HuH-7 (cell line): ENCODE results near the gene CLPSL1.
"Not testable (repeated sequence)": the region's sequence is repeated elsewhere in the genome, so short reads cannot be mapped to it uniquely, and the experiment has no call there.

Experiments used
- DNase-seq: peaks from one replicate; pipeline ENCODE4 v3.0.0; 2011; ENCODE audit warnings: low spot score

CLPSL1 gene, protein sequence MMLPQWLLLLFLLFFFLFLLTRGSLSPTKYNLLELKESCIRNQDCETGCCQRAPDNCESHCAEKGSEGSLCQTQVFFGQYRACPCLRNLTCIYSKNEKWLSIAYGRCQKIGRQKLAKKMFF

DNA sequence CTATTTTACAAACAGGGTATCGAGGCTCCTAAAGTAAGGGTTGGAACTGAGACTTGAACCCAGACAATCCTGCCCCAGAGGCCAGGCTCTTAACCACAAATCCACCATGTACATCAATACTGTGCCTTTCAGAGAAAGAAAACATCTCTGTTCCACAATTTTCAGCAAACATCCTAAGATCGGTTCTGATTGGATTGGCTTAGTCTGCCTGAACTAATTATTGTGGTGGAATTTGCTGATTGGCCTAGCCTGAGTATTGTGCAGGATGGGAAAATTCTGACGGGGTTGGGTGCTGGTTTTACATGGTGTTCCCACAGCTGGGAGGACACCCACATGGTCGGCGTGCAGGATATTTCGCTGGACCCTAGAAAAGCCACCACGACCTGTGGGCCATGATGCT lies at the start of gene CLPSL1:
CLPSL1 (plus strand) TSS at position 301 of the 400 bp plus-strand sequence; CDS start at position 393, 92 bp downstream.
- DNase-seq, result no peak

DNA sequence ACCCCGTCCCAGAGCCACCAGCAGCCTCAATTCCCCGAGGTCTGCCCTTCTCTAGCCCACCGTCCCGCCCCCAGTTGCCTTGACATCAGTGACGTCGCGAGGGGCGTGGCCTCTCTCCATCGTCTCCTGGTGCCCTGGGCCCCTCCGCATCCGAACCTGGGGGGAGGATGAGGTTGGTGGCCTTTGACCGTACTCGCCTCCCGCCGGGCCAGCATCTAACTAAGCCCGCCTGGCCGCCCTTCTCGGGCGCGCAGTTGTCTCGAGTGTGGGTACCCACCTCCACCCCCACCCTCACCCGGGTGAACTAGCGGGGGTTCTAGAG lies 49.4 kb upstream of the CLPSL1 start:
- DNase-seq, result peak; percentile 88

DNA sequence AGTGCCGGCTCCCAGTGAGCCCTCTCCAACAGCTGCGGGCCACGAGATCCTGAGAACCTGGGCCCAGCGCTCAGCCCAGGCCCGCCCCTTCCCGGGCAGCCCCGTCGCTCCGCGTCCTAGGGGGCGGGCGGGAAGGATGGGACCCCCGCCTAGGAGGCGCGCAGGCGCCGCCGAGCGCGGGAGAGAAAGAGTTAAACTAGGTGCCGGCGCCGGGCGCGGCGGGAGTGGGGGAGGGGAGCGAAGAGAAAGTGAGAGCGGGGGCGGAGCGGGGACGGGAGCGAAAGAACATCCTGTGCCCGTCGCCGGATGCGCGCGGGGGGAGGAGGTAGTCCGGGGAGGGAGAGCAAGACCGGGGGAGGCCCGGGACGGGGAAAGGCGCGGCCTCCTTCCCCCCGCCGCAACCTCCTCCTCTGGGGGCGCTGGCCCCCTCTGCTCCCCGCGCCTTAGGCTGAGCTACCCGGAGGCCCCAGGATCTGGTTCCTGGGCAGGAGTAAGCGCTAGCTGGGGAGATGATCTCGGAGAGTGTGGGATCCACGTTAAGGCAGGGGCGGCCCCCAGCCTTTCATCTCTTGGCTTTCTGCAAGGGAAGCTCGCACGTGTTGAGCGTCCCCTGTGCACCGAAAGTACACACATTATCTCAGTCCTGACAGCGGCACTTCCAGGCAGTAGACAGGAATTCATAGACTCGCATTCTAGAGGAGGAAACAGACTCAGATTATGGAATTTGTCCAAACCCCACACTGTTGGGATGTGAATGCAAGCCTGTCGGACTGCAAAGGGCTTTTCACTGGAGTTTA lies 48.9 kb upstream of the CLPSL1 start:
- DNase-seq, result peak; percentile 79

DNA sequence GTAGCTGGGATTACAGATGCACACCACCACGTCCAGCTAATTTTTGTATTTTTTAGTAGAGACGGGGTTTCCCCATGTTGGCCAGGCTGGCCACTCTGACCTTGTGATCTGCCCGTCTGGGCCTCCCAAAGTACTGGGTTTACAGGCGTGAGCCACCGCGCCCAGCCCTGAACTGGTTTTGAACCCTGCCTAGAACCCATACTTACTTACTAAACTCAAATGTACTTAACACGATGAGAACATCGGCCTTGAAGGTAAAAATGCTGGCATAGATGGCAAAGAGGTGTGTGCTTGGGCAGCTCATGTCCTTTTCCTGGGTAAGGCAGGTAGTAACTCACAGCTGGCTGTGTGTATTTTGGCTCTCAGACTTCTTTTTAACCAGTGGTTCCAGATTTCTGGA lies 47.2 kb upstream of the CLPSL1 start:
- DNase-seq, result no peak

DNA sequence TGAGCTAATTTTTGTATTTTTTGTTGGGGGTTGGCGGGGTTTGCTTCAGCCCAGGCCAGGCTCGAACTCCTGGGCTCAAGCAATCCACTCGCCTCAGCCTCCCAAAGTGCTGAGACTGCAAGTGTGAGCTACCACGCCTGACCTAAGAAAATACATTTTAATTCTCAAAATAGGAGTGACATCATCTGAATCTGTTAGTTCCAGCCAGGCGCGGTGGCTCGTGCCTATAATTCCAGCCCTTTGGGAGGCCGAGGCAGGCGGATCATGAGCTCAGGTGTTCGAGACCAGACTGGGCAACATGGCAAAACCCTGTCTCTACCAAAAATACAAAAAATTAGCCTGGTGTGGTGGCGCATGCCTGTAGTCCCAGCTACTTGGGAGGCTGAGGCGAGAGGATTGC lies 46.5 kb upstream of the CLPSL1 start:
- DNase-seq, result not testable (repeated sequence)

DNA sequence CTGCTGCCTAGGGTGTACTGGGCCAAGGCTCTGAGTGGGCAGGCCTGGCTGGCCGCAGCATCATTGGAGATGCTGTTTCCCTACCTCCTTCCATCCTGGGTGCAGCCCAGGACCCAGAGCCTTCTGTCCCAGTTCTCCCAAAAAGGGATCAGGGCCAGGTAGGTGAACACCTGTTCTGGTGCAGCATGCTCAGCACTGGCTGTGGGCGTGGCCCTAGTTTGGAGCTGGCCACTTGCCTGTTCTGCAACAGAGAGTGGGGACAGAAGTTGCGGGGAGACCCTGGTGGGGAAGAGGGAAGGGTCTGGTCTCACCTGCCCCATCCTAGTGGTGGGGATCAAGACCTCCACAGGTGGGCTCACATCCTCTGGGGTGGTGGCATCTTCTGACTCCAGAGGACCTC lies 45.4 kb upstream of the CLPSL1 start:
- no peak for DNase-seq

DNA sequence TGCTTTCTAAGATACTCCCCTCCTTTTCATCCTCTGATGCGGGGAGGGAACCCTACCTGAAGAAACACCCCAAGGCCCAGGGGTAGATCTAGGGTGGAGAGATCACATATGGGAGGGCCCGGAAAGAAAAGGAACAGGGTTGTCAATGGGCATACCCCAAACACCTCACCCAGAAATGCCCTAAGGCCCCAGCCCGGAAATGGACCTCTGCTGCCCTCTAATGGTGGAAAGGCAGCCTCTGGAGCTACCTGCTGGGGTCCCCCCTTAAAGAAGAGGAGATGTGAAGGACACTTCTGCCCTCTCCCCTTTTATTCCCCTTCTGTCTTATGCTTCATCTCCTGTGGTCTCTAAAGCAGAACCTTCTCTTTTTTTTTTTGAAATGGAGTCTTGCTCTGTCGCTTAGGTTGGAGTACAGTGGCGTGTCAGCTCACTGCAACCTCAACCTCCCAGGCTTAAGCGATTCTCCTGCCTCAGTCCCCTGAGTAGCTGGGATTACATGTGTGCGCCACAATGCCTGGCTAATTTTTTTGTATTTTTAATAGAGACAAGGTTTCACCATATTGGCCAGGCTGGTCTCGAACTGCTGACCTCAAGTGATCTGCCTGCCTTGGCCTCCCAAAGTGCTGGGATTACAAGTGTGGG lies 44.4 kb upstream of the CLPSL1 start:
- peak; percentile 70 for DNase-seq

DNA sequence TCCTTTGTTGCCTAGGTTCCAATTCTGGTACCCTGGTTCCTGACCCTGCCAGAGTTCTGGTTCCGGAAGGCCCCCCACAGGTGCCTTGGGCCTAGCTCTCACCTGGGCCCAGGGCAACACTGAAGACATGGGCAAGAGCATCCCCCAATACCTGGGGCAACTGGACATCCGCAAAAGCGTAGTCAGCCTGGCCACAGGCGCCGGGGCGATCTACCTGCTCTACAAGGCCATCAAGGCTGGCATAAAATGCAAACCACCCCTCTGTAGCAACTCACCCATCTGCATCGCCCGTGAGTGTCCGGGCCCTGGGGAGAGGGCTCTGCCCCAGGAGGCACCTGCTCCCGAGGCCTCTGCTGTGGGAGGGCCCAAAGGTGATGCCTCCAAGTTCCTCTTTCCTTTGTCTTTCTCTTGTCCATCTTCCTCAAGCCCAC lies 43.8 kb upstream of the CLPSL1 start, which contains the start of gene ARMC12:
ARMC12 (plus strand) TSS at position 51 of the 431 bp plus-strand sequence; CDS start at position 128, 77 bp downstream.
- no peak for DNase-seq

DNA sequence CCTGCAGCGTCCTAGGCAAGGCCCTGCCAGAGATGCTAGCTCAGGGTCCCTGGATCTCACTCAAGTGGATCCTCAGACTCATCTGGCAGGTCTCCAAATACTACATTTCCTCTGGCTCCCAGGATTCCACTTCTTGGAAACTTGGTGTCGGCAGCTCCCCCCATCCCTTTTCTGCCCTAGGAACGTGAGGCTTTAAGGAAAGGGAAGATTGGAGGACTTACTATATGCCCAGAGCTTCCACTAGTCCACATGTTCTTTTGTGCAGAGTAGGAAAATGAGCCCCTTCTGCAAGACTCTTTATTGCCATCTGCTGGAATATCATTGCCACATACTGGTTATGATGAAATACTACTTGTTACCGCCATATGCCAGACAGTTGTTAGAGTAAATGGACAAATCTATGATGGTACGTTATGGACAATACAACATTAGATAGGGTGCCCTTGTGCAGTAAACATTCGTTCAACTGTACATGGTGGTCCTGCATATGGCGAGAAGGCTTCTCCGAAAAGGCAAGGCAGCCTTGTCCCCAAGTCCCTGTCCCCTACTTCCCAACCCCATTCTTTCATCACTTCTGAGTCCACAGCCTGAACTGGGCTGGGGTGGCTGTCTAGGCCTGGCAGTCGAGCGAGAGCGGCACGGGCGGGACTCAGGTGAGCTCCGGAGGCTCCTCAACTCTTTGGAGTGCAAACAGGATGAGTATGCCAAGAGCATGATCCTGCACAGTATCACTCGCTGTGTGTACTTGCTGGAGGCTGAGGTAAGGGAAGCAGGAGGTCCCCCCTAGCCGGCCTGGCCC lies 43.2 kb upstream of the CLPSL1 start:
- DNase-seq, result peak; percentile 51

DNA sequence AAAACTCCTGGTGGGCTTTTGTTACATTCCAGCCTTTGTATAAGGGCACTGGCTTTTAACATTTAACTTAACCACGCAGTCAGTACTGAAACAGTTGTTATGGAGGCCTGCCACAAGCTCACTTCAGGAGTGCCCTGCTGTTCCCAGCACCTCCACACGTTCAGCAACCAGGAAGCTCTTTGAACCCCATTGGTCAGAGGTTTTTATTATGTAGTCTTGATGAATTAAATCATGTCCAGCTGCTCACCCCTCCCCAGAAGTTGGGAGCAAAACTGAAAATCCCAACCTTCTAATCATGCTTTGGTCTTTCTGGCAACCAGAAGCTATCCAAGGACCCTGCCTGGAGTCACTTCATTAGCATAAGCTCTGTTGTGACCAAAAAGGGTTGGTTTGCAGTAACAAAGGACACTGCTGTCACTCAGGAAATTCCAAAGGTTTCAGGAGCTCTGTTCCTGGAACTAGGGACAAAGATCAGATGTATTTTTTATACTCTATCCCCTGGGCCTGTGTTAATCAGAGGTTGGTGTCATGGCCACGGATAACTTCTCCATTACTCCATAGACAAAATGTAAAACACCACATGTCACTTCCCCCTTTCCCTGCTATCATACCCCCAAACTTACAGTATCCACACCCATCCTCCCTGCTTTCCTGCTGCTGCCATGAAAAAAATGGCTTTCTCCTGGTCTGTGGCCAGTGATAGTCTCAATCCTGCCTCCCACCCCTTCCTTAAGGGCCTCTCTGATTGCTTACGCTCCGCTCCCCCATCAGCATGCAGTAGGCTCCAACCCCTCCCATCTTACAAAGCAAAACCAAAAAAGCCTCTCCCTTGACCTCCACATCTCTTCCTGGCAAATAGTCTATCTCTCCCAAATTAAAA lies 40.9 kb upstream of the CLPSL1 start:
- DNase-seq, result no peak

DNA sequence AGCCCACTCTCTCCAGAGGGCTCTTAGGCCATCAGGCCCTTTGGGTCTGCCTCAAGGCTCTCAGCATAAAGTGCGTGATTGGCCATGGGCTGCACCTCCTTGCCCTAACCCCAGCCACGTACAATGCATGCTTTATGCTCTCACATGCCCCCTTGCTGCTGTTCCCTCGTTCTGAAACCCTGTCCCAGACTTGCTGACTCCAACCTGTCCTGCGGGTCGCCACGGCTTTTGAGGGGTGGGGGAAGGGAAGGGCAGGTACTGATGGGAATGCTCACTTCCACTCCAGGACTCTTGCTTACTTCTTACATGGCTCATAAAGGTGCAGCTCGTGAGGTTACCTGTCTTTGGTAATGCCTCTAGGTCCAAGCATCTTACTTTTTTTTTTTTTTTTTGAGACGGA lies 38.0 kb upstream of the CLPSL1 start:
- DNase-seq, result no peak

DNA sequence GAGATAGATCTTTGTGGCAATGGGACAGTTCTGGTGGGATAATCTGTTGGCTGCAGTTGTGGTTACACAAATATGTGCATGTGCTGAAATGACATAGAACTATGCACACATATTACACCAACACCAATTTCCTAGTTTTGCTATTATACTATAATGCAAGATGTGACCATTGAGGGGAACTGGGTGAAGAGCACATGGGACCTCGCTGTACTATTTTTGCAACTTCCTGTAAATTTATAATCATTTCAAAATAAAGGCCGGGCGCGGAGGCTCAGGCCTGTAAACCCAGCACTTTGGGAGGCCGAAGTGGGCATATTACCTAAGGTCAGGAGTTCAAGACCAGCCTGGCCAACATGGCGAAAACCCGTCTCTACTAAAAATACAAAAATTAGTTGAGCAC lies 35.3 kb upstream of the CLPSL1 start:
- no peak for DNase-seq

DNA sequence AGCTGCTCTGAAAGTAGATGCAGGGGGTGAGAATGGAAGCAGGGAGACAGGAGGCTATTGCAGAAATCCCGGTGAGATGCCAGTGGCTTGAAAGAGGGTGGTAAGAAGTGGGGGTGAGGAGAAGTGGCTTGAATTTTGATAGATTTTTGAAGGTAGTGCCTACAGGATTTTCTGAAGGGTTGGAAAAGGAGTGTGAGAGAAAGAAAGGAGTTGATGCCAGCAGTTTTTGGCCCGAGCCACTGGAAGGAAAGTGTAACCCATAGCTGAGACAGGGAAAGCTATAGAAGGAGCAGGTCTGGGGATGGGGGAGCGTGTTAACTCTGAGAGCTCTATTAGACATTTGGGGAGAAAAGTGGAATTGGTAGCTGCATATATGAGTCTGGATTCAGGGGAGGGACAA lies 34.3 kb upstream of the CLPSL1 start:
- DNase-seq, result no peak

DNA sequence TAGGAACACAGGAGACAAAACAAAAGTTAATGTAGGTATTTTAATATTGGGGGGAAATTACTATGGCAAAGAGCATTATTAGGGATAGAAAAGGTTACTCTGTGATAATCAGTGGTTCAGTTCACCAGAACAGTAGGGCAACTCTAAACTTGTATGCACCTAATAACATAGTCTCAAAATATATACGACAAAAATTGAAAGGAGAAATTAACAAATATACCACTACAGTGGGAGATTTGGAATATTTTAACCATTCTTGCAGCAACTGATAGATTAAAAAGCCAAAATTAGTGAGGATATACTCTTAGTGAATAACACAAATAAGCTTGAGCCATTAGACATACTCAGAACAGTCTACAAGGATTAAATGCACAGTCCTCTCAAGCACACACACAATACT lies 32.9 kb upstream of the CLPSL1 start:
- no peak for DNase-seq

DNA sequence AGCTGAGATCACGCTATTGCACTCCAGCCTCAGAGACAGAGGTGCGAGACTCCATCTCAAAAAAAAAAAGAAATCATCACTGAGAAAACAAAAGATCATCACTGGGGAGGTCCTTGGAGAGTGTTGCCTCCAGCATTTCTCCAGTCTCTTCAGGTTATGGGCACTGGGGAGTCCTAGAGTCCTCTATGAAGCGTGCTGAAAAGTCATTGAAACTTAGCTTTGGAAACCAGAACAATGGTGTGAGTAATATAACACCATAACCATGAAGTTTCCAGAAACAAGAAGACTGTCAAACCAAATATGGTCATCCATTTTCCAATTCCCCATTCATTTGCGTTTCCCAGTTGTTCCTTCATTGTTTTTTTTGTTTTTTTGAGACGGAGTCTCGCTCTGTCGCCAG lies 30.3 kb upstream of the CLPSL1 start:
- DNase-seq, result no peak

DNA sequence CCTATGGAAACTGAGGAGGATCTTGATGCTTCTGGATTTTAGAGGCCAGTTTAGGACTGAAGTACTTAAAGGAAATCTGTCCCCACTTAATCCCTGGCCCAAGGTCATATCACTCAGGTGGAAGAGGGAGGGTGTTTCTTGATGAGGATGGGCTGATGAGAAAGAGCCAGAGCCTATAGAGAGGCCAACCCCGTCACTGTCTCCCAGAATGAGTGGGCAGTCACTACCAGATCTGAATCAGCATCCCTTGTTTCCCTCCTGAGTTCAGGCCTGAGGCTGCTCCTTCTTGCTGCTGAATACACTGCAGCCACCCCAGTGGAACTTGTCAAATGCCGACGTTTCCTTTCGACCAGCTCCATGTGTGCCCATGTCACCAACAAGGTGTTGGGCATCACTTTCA lies 29.2 kb upstream of the CLPSL1 start:
- no peak for DNase-seq

DNA sequence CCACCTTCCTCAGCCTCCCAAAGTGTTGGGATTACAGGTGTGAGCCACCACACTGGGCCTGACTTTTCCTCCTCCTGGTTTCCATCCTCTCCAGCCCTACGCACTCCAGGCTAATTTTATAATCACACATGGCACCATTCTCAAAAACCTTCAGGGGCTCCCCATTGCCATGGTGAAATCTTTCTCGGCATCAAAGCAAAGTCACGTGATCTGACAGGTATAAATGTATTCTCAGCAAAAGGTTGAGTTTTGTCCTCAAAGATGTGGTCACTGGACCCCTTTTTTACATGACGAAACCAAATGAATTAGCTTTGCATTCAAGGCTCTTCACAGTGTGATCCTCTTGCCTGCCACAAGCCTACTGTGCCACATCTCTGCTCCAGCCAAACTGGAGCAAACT lies 28.5 kb upstream of the CLPSL1 start:
- DNase-seq, result no peak

DNA sequence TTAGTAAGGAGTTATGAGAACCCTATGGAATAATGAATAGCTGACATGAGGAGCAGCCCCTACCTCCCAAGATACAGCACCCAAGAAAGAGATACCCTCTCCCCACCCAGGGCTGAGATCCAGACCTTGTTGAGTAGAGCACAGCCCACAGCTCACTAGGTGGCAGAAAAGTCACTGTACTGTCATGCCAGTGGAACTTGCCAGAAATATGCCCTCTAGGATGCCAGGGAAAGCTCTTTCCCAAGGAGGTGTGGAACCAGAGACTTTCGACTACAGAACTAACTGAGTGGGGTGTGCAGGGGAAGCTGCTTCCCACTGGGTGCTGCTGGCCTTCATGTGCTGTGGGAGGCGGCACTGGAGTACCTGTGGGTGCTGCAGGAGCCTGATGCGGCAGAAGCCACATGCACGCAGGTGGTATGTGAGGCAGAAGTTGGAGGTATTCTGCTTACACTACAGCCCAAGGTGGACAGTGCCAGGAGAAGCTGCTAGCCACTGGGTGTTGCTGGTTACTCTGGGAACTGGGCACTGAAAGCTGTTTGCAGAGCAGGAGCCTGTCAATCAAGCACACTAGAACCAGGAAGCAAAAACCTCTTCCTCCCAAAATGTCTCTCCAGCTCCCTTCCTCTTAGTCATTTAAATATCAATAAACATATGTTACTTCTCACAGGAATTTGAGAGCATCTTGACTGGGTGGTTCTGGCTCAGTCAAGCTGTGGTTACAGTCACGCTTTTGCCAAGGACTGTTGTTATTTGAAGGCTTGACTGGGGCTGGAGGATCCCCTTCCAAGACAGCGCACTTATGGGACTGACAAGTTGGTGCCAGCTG lies 26.2 kb upstream of the CLPSL1 start:
- DNase-seq, result no peak

DNA sequence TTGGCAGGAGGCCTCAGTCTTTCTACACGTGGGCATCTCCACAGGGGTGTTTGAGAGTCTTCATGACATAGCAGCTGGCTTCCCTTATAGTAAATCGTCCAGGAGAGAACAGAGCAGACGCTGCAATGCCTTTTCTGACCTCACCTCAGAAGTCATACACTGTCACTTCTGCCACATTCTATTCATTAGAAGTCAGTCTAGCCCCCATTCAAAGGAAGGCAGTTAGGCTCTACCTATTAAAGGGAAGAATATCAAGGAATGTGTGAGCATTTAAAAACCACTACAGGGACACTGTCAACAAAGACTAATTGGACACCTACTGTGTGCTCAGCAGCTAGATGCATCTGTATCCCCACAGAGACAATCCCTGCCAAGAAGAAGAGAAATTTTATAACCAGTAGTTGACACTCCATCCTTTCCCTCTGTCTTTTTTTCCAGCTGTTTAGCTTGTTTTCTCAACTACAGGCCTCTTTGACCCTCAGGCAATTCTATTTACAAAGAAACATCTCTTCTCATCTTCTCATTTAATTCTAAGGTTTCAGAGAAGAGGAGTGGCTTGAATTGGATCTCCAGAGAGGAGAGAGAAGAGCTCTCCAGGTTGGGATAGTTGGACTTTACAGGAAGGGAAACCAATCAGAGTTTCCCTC lies 25.4 kb upstream of the CLPSL1 start:
- no peak for DNase-seq

DNA sequence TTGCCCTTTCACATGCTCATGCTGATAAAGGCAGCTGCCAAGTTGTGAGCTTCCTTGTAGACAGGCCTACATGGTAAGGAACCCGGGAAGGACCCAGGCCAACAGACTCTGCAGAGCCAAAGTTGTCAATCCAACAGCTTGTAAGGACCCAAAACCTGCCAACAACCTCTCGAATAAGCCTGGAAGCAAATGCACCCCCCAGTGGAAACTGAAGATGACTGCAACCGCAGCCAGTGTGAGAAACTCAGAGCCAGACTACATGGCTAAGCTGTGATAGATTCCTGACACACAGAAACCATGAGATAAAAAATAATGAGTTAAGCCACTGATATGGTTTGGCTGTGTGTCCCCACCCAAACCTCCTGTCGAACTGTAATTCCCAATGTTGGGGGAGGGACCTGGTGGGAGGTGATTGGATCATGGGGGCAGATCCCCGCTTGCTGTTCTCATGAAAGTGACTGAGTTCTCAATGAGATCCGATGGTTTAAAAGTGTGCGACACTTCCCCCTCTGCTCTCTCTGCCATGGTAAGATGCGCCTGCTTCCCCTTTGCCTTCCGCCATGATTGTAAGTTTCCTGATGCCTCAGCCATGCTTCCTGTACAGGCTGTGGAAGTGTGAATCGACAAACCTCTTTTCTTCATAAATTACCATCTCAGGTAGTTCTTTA lies 23.2 kb upstream of the CLPSL1 start:
- peak; percentile 62 for DNase-seq
